A673 (cell line): ENCODE data around the gene MTHFSD. TPM values are rescaled to one million over a fixed set of nuclear protein-coding genes. Genes with fewer than 3 reads are reported as not detected.

ENCODE experiments used
- BruUV-seq: library from RNA; stranded (reverse); fragments of 400-500 nt; replicated peaks from 2 replicates; lab custom pipeline; 2021; lab: Mats Ljungman, UMichigan
- CTCF ChIA-PET: fragments of 300-600 bp; sonication (Branson Sonifier 250); formaldehyde crosslinking; loops from one replicate; lab custom pipeline; 2022; ENCODE audit warnings: antibody characterized with exemption; lab: Charles Lee
- POLR2A ChIA-PET: fragments of 300-600 bp; sonication (Branson Sonifier 250); formaldehyde crosslinking; loops from one replicate; lab custom pipeline; 2022; ENCODE audit warnings: antibody characterized with exemption; ENCODE audit not compliant: low non-redundant PET; lab: Charles Lee
- DNase-seq: peaks from one replicate; pipeline ENCODE4 v3.0.0-alpha.2; 2015; ENCODE audit warnings: low spot score
- H3K27ac ChIP-seq: fragments of 200-600 bp; sonication (generic); 2 replicates; pipeline ENCODE4 v1.5.1; 2016; ENCODE audit warnings: mixed run types, low read depth, mild to moderate bottlenecking, mixed read lengths, antibody characterized with exemption, low read length; ENCODE audit not compliant: poor library complexity, severe bottlenecking
- H3K27me3 ChIP-seq: fragments of 200-600 bp; sonication (generic); replicated peaks from 2 replicates; pipeline ENCODE4 v1.6.1; 2017; ENCODE audit warnings: mixed run types, low read depth, mild to moderate bottlenecking, mixed read lengths, antibody characterized with exemption, low read length; ENCODE audit not compliant: insufficient read depth, poor library complexity
- H3K36me3 ChIP-seq: fragments of 200-600 bp; sonication (generic); 2 replicates; pipeline ENCODE4 v1.6.1; 2016; ENCODE audit warnings: mixed run types, mild to moderate bottlenecking, mixed read lengths, antibody characterized with exemption, low read length; ENCODE audit not compliant: insufficient read depth, poor library complexity, severe bottlenecking
- H3K4me1 ChIP-seq: fragments of 200-600 bp; sonication (generic); 2 replicates; pipeline ENCODE4 v1.6.1; 2017; ENCODE audit warnings: mixed run types, mild to moderate bottlenecking, mixed read lengths, antibody characterized with exemption, low read length; ENCODE audit not compliant: insufficient read depth, poor library complexity, severe bottlenecking
- H3K4me3 ChIP-seq: fragments of 200-600 bp; sonication (generic); 2 replicates; pipeline ENCODE4 v1.5.1; 2016; ENCODE audit warnings: low read depth, mixed run types, mild to moderate bottlenecking, mixed read lengths, low read length; ENCODE audit not compliant: poor library complexity, severe bottlenecking
- H3K9me3 ChIP-seq: fragments of 200-600 bp; sonication (generic); 2 replicates; pipeline ENCODE4 v1.6.1; 2016; ENCODE audit warnings: mixed run types, low read depth, mild to moderate bottlenecking, mixed read lengths, antibody characterized with exemption, low read length; ENCODE audit not compliant: poor library complexity, severe bottlenecking
- CTCF ChIP-seq: fragments of 300-800, 200-600 bp; sonication (generic); conservative IDR thresholded peaks from 2 replicates; pipeline ENCODE4 v1.5.1; 2017; ENCODE audit warnings: low read depth, mild to moderate bottlenecking, antibody characterized with exemption, low read length, moderate library complexity, mixed read lengths
- EZH2 ChIP-seq: fragments of 200-600 bp; sonication (generic); IDR thresholded peaks from 2 replicates; pipeline ENCODE4 v1.6.1; 2017; ENCODE audit warnings: borderline replicate concordance, low read depth, mild to moderate bottlenecking, mixed read lengths, antibody characterized with exemption, low read length; ENCODE audit not compliant: poor library complexity, severe bottlenecking
- intact Hi-C: fragments of 100-400 bp; cut with micrococcal nuclease; formaldehyde crosslinking; loops from one replicate; pipeline ENCODE4 v1.10.0; 2022; ENCODE audit not compliant: unreplicated experiment
- total RNA-seq: library from RNA; stranded (reverse); gene quantifications from 2 replicates; pipeline ENCODE4 v1.2.3, GENCODE V29; 2021

MTHFSD gene
- total RNA-seq, 1 experiment from 2014 or later, result 27.5 TPM

GRCh38 chr16:86502856-86503748 lies 51.9 kb downstream of the MTHFSD start:
- BruUV-seq, result no TSS peak
- no peaks in the 10 kb centered on the region for H3K4me1 ChIP-seq
- POLR2A ChIA-PET, result no interaction called here

GRCh38 chr16:86501989-86502855 lies 52.8 kb downstream of the MTHFSD start:
- Histone ChIP-seq H3K9me3 (no peaks in the 10 kb centered on the region), H3K4me3 (no peak overlapping the region), H3K4me1 (no peaks in the 10 kb centered on the region), H3K27me3 (peaks cover 100% of the 10 kb centered on the region), H3K36me3 (no peaks in the 10 kb centered on the region), H3K27ac (no peak overlapping the region)
- ChIA-PET CTCF (interaction anchor here (1.3 kb wide), 1 partner anchor 16 kb away, joined by 4 read pairs; no protein-coding TSS in a partner anchor), POLR2A (no interaction called here)
- TF ChIP-seq CTCF (no peak), EZH2 (peak; percentile 62)
- DNase-seq, result no peak
- BruUV-seq, result no TSS peak
- intact Hi-C loops, result no loop called here

More at GRCh38 chr16:86502856-86503748, 51.9 kb downstream of the MTHFSD start:
- H3K4me3 ChIP-seq, result no peak overlapping the region
- intact Hi-C loops, result no loop called here
- H3K36me3 ChIP-seq, result no peaks in the 10 kb centered on the region
- no peak overlapping the region for H3K27ac ChIP-seq
- H3K9me3 ChIP-seq, result no peaks in the 10 kb centered on the region
- no peak for DNase-seq
- CTCF ChIA-PET, result no interaction called here
- TF ChIP-seq CTCF, result no peak
- TF ChIP-seq EZH2, result peak; percentile 84
- peaks cover 100% of the 10 kb centered on the region for H3K27me3 ChIP-seq

- CTCF ChIA-PET, result interaction anchor here (1.3 kb wide), 1 partner anchor 17 kb away, joined by 4 read pairs; no protein-coding TSS in a partner anchor
- DNase-seq, result no peak
- Histone ChIP-seq H3K4me1 (no peaks in the 10 kb centered on the region), H3K36me3 (no peaks in the 10 kb centered on the region), H3K27ac (no peak overlapping the region), H3K9me3 (no peaks in the 10 kb centered on the region), H3K27me3 (peaks cover 100% of the 10 kb centered on the region), H3K4me3 (no peak overlapping the region)
- POLR2A ChIA-PET, result no interaction called here
- no TSS peak for BruUV-seq
- TF ChIP-seq EZH2 (no peak), CTCF (no peak)
- intact Hi-C loops, result no loop called here
Observed at GRCh38 chr16:86500708-86501510, 54.1 kb downstream of the MTHFSD start.
